Caki2 (cell line): ENCODE measurements around the gene NECTIN4. TPM values are rescaled to one million over a fixed set of nuclear protein-coding genes. Genes with fewer than 3 reads are reported as not detected.

ENCODE experiments used
- DNase-seq: peaks from one replicate; pipeline ENCODE4 v3.0.0-alpha.2; 2015; ENCODE audit warnings: low read depth
- in situ Hi-C: cut with HindIII; loops from 2 replicates; pipeline ENCODE4 v1.10.0; 2016; ENCODE audit warnings: low sequenced_read_pairs, low pct_unique_long_range_greater_than_20kb, mixed read lengths
- total RNA-seq: library from RNA; depleted of rRNA; stranded (reverse); fragments of >200 nt; shearing (Covaris generic); gene quantifications from 2 replicates; pipeline ENCODE4 v1.2.3, GENCODE V29; 2014; ENCODE audit warnings: low replicate concordance

Gene NECTIN4
- total RNA-seq, 1 experiment from 2014 or later: 0.88 TPM

DNA sequence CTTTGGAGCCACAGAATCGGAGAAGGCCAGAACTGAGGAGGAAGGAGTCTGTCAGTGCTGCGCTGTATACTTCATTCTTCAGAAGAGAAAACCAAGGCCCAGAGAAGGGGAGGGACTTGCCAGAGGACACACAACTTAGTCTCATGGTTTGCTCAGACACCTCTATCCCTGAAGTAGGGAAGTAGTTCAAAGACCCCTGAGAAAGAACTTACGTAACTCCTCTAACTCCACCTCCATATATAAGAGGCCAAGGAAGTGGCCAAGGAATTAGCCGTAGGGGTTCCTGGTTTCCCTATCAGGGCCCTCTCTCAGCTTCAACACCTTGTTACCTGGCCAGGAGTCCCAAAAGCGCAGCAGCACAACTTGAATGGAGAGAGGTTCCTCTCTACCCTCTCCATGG lies 580 bp upstream of the NECTIN4 start:
- DNase-seq: no peak
- in situ Hi-C loops: loop anchor here (10.0 kb wide), 1 partner anchor 45 kb away; the partner anchor contains the start of gene USF1

DNA sequence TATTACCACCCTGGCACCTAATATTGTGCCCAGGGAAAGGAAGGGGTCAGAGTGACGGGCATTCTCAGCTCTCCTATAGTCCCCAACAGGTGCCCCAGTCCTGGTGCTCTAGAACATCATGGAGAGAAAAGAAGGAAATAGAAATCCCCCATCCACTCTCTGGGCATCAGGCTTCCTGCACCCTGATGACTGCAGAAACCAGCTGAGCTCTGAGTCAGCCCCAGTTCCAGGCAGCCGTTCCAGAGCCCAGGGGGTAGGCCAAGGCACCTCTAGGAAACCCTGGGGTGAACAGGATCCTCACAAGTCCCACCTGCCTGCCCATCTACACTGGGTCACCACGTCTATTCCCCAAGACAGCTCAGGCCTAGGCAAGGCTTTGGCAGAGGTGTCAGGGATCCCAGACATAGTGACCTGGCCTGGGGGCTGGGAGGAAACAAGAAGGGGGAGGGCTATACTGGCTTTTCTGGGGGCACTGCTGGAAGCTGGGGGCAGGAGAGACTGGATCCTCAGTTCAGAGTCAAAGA lies 709 bp downstream of the NECTIN4 start:
- in situ Hi-C loops: no loop called here
- DNase-seq: no peak

DNA sequence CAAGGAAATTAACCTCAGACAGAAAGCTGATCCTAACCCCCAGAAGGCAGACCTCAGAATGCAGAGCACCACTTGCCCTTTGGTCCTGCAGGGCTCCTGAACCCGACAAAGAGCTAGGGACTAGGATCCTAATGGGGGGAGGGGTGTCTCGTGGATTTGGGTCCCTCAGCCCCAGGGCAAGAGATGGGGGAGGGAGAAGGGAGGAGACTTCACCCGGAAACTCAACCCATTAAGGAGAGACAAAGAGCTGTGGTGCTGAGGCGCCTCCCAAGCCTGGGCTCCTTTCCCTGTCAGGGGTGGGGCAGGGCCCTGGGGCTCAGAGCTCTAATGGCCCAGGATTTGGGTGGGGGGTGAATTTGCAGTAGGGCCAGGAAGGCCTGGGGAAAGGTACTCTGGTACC lies 2.9 kb downstream of the NECTIN4 start:
- DNase-seq: no peak
- in situ Hi-C loops: no loop called here

DNA sequence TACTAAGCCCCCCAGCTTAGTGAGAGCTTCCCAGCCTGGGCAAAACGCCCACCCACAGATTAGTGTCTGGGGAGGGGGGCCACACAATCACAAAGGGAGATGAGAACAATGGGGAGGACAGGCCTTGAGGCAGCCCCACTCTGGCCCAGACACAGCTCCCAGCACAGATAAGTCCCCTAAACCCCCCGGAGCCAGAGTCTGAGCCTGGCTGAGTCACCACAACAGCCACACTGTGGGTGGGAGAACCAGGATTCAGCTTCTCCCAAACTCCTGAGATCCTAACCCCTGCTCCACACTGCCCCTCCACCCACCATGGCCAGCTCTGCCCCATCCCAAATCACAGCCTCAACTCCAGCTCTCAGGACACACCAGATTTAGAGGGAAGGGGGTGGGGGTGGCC lies 4.2 kb downstream of the NECTIN4 start:
- in situ Hi-C loops: no loop called here
- no peak for DNase-seq

DNA sequence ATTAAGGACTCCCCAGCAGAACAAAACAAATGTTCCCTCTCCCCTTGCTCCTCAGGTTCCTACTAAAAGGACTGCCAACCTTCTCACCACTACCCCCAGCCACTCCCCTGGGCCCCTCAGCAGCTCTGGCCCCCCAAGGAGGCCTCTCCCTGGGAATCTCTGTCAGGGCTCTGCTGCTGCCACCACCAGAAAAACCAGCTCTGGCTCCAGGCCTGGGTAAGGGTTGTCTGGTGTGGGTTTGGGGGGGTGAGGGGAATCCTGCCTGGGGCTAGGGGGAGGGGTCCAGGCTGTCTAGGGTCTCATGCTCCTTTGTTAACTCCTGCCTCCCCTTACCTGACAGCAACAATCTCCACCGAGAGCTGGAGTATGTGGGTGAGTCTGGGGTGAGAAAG lies 4.8 kb downstream of the NECTIN4 start:
- DNase-seq: no peak
- in situ Hi-C loops: no loop called here

DNA sequence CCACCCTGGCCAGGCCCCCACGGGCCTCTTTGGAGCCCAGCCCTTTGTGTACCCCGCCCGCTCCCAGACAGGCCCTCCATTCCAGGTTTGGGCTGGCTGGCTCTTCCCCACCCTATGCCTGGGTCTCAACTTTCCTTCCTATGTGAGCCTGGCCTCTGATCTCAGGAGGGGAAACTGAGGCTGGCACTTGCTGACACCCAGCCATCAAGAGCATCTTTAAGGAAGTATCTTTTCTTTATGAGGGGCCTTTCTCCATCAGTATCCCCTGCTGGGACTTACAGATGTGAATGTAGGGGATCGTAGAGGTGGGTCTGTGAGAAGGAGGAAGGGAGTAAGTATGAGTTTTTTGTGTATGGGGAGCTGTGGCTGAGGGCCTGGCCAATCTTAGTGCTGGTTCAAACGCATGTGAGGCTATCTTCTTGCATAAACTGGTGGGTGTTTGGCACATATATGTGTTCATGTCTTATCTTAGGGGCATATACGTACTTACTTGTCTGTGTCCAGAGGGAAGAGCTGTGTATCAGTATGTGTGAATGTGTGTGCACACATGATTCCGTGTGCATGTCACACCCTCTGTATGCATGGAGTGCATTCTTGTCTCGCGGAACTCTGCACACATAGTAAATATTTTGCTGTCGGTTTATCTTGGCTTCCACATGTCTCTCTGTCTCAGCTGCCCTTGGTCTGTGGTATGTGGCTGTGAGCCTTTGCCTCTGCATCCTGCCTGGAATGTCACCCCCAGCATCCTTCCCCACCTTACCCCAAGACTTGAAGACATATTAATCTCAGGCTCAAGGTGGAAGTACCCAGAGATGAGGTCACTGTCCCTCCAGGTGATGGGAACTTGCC lies 5.4 kb downstream of the NECTIN4 start:
- in situ Hi-C loops: no loop called here

DNA sequence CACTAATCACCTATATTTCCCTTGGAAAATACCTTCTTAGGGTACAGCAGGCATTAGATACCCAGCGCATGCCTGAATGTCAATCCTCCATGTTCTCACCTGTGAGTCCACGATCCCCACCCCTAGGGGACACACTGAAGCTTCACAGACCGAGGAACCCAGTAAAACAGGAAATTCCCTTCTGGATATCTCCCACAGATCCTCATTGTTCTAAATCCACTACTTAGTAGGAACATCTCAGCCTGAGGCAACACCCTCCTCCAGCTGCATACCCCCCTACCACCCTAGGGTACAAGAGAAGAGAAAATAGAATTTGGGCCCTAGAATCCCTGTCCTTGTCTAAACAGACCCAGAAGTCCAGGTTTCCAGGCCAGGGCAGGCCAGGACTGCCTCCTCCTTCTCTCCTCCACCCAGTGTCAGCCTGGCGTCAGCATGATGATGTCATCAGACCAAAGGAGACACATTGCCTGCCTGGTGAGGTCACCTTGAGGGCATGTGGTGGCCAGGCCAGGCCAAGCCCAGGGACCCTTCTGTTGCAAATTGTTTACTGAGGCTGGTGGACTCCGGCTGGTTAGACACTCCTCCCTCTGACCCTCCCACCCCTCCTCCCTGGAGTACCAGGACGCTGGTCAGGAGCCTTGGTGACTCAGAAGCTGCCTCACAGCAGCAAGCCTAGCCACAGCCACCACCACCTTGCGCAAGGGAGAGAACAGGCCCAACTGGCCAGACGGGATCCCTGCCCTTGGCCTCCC lies 6.2 kb downstream of the NECTIN4 start:
- in situ Hi-C loops: no loop called here
- peak; percentile 79 for DNase-seq

More for the DNA sequence above, 5.4 kb downstream of the NECTIN4 start:
- DNase-seq: no peak

DNA sequence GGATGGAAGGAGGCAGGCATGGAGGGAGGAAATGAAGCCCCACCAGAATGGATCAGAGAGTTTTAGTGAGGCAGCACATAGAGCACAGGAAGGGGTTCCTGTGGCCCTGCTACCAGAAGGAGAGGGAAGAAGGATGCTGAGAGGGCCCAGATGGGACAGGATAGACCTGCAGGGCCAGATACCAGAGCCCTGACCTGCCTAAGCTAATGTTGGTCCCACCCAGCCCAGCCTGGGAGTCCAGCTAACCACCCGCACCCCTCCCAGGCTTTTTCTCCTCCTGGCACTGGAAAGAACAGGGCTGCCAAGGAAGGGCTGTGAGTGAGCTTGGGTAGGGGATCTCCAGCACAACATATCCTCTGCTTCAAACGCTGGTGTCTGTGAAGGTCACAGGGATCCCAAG lies 6.9 kb downstream of the NECTIN4 start:
- no peak for DNase-seq
- in situ Hi-C loops: no loop called here

DNA sequence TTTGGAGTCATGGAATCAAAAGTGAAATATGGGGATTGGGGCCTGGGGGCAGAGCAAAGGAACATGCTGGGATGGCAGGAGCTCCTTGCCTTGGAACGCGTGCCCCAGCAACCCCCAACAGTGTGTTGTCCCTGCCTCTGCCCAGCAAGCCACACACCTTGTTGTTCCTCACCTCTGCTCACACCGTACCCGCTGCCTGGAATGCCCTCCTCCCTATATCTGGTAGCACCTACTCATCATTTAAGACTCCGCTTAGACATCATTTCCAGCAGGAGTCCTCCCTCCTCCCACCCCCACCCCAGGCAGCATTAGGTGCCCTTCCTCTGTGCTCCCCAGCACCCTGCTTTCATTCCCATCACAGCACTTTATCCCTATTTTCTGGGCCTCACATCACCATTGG lies 7.8 kb downstream of the NECTIN4 start:
- DNase-seq: no peak
- in situ Hi-C loops: no loop called here

DNA sequence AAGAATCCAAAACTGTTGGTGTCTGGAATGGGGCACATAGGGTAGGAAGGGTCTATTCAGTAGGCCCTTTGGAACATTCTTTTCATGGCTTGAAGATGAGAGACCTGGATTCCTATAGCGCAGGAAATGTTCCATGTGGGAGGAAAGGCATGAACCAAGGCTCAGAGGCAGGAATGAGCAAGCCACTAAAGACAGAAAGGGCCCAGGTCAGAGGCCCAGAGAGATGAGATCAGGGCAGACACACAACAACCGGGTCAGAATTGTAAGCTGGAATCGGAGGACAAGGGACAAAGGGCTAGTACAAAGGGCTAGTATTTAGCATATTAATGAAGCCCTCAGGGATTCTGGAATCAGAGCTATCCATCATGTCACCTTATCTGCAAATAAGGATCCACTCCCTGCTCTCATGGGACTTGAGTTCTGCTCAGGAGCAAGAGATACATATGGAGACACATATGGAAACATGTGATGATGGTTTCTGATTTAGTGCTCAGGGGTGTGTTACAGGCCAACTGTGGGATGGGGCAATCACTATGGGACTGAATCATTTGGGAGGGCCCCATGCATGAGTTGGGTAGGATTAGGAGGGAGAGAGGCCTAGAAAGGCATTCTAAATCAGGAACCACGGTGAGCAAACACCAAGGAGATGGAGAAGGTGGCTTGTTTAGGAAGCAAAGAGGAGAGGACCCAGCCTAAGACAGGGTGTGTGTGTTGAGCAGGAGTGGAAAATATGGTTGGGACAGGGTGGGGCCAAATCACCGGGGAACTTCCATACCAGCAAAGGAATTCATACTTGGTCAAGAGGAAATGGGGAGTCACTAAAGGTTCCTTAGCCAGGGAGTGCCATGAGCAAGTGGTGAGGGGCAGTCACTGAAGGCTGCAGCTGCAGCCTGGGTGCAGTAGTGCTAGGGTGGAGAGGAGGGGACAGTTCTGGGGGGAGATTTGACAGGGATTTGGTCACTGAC lies 8.6 kb downstream of the NECTIN4 start:
- in situ Hi-C loops: no loop called here
- no peak for DNase-seq

DNA sequence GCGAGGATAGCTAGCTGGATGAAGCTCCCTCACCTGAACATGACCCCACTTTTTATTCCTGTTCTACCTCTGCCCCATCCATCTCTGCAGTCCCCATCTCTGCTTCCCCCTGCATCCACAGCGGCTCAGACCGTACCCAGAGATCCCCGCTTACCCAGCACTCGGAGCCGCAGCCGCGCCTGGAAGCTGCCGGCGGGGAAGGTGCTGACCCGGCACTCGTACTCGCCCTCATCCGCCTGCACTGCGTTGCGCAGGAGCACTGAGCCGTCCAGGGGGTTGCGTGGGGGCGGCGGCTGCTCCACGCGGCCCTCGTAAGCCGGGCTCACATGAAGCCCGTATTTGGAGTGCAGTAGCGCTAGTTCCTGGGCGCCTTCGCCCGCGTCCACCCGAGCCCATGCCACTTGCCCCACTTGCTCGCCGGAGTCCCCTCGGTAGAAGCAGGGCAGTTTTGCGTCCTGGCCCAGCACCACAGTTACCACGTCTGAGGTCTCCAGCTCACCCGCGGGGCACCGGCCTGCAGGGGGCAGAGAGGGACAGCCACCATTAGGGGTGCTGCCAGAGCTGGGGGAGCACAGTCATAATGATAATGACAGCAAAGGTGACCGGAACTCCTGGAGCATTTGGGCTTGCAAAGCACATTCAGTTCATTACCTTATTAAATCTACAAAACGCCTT lies 9.8 kb downstream of the NECTIN4 start:
- DNase-seq: no peak
- in situ Hi-C loops: no loop called here

DNA sequence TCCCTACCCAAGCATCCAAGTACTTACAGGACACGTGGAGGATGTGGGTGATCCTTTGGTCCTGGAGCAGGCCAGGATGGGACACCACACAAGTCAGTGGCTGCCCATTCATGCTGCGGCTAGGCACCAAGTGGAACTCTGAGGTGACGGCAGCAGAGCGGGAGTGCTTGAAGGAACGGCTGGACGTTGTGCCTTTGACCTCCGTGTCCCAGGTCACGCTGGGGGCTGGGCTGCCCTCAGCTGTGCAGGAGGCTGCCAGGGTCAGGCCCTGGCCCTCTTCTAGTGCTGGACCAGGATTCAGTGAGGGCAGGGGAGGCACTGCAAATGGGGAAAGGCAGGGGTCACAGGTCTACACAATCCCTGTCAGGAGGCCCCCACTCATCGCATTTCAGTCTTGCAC lies 11.9 kb downstream of the NECTIN4 start:
- in situ Hi-C loops: no loop called here
- no peak for DNase-seq

DNA sequence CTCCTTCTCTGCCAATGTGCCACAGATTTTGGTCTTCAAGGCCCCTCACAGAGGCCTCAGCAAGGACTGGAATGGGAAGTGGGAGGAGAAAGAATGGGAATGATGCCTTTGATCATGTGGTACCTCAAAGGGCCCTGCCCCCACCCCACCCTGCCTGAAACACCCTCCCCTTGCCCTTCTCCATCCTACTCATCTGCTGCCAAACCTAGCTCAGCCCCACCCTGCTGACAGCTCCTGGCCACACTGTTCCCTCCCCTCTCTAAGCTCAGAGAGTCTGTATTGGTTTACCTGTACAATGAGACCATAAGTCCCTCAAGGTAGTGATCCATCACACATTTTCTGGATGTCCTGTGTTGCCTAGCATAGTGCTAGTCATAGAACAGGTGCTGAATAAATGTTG lies 12.9 kb downstream of the NECTIN4 start:
- in situ Hi-C loops: no loop called here
- no peak for DNase-seq

DNA sequence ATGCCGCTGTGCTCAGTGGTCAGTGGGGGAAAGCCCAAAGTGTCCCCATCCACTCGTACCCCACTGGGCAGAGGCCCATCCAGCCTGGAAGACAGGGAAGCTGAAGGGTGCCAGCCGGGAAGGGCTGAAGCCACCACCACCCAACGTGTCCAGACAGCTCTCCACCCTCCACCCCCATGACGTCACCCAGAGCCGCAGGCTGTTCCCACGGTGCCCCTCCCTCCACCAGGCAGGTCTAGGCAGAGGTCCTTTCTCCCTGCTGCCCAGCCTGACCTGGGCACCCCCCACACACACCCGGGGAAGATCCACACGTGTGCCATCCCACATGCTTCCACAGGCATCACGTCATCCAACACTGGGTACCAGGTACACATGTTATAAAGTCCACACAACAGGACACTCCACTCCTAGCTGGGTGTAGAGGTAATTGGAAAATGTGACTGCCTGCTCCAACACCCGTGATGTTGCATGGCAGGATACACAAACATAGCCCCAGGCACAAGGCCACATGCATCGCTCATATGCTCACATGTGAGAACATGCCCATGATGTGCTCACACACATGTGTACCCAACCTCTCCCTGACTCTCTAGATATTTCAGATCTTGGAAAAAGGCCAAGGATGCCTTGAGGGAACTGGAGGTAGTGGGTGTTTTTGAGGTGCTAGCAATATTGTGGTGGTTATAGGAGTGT lies 14.5 kb downstream of the NECTIN4 start:
- in situ Hi-C loops: no loop called here
- no peak for DNase-seq

DNA sequence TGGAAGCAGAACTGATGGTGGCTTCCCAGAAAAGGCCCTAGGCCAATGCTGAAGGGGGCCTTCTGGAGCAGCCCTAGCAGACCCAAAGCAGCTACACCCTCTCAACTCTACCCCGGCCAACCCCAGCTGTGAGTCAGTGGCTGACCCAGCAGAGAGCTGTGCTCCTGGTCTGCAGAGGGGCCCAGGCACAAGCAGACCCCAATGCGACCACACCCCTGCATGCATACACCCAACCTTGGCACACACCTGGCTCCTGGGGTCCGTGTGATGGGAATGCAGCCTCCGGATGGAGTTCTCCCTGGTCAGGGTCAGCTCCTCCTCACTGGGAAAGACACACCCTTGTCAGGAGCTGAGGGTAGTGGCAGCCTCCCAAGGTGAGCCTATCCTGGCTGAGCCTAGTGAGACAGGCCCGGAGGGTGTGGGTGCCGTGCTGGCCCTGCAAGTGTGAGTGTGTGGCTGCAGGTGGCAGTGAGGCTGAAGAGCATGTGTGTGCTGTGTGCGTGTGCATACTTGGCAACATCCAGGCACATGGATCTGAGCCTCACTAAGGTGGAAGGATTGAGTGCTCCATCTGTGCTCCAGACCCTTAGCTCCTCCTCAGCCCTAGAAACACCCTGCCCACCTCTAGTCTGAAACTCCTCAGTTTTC lies 15.8 kb downstream of the NECTIN4 start:
- in situ Hi-C loops: no loop called here
- DNase-seq: no peak

DNA sequence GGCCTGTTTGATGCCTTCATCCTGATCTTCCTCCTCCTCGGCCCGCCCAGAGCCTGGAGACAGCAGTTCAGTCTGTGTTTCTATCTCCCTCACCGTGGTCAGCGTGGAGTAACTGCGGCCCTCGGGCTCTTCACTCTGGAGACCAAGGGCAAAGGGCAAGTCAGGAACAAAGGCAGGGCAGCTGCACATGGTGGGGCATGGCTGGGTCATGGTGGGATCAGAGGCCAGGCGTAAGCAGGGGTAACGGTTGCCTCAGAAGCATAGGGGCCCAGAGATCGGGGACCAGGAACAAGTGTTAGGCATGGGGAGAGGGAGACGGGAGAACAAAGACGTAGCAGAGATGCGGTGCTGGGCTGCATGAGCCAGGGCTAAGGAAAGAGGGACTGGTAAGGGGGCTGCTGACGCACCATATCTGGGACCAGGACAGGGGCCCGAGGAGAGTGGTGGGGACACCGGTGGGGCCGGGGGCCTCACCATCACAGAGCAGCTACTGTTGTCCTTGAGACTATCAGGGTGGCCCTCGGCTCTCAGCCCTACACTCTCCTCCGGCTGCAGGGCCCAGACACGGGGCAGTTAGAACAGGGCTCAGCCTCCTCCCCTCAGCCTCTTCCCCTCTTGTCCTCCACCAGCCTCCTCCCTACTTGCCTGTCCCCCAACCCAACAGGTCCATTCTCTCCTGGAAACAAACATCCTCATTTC lies 16.5 kb downstream of the NECTIN4 start:
- no peak for DNase-seq
- in situ Hi-C loops: no loop called here
